Measurements from ENCODE around the gene C11orf98.
"Not testable (repeated sequence)": the region's sequence is repeated elsewhere in the genome, so short reads cannot be mapped to it uniquely, and the experiment has no call there.

The C11orf98 gene

GRCh38 chr11:62669420-62670161 lies 4.6 kb upstream of the C11orf98 start:
- H3K9ac ChIP-seq (ENCODE audit: low read depth, low read length): no peak overlapping the region
- peaks cover 9% of the 10 kb centered on the region; the same call in 1 of the 2 replicates for H3K4me1 ChIP-seq (ENCODE audit: insufficient read depth, low read length)
- 82% methylated on average over 4 of the region's 4 CpGs for WGBS
- H3K27me3 ChIP-seq (ENCODE audit: insufficient read depth, low read length): no peaks in the 10 kb centered on the region
- peaks cover 39% of the 10 kb centered on the region for H3K36me3 ChIP-seq (ENCODE audit: insufficient read depth, low read length)
- H3K4me3 ChIP-seq (ENCODE audit: low read length): no peak overlapping the region
- peak overlapping the region; percentile 58; the same call in 1 of the 2 replicates for H3K27ac ChIP-seq (ENCODE audit: low read depth, low read length)
- H3K9me3 ChIP-seq (ENCODE audit: insufficient read depth, low read depth, low read length): no peaks in the 10 kb centered on the region

- 74% methylated on average over 2 of the region's 2 CpGs for WGBS
- Histone ChIP-seq H3K27me3 (ENCODE audit: insufficient read depth, low read length) (no peaks in the 10 kb centered on the region), H3K4me3 (ENCODE audit: low read length) (peak overlapping the region; percentile 99), H3K36me3 (ENCODE audit: insufficient read depth, low read length) (peaks cover 31% of the 10 kb centered on the region), H3K9me3 (ENCODE audit: insufficient read depth, low read depth, low read length) (no peaks in the 10 kb centered on the region), H3K9ac (ENCODE audit: low read depth, low read length) (peak overlapping the region; percentile 100; the same call in 1 of the 2 replicates), H3K4me1 (ENCODE audit: insufficient read depth, low read length) (peaks cover 9% of the 10 kb centered on the region; the same call in 1 of the 2 replicates), H3K27ac (ENCODE audit: low read depth, low read length) (peak overlapping the region; percentile 98; the same call in 1 of the 2 replicates)
Observed at GRCh38 chr11:62667460-62667859, 2.5 kb upstream of the C11orf98 start.

DNA sequence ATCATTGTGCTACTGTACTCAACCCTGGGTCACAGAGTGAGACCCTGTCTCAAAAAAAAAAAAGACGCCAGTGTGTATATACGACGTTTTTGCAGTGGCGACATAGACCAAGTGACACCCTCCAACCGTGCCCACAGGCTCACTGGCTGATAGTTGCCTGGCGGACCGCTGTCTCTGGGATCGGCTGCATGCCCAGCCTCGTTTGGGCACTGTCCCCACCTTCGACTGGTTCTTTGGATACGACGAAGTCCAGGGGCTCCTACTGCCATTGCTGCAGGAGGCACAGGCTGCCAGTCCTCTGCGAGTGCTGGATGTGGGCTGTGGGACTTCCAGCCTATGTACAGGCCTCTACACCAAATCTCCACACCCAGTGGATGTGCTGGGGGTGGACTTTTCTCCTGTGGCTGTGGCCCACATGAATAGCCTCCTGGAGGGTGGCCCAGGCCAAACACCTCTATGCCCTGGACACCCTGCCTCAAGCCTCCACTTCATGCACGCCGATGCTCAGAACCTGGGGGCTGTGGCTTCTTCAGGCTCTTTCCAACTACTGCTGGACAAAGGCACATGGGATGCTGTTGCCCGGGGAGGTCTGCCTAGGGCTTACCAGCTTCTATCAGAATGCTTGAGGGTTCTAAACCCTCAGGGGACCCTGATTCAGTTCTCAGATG lies 1.4 kb upstream of the C11orf98 start:
- peaks cover 9% of the 10 kb centered on the region; the same call in 1 of the 2 replicates for H3K4me1 ChIP-seq (ENCODE audit: insufficient read depth, low read length)
- H3K9me3 ChIP-seq (ENCODE audit: insufficient read depth, low read depth, low read length): no peaks in the 10 kb centered on the region
- H3K4me3 ChIP-seq (ENCODE audit: low read length): peak overlapping the region; percentile 99
- peak overlapping the region; percentile 98 for H3K27ac ChIP-seq (ENCODE audit: low read depth, low read length)
- WGBS: 58% methylated on average over 16 of the region's 16 CpGs
- no peaks in the 10 kb centered on the region for H3K27me3 ChIP-seq (ENCODE audit: insufficient read depth, low read length)
- H3K9ac ChIP-seq (ENCODE audit: low read depth, low read length): peak overlapping the region; percentile 100
- H3K36me3 ChIP-seq (ENCODE audit: insufficient read depth, low read length): peaks cover 41% of the 10 kb centered on the region

DNA sequence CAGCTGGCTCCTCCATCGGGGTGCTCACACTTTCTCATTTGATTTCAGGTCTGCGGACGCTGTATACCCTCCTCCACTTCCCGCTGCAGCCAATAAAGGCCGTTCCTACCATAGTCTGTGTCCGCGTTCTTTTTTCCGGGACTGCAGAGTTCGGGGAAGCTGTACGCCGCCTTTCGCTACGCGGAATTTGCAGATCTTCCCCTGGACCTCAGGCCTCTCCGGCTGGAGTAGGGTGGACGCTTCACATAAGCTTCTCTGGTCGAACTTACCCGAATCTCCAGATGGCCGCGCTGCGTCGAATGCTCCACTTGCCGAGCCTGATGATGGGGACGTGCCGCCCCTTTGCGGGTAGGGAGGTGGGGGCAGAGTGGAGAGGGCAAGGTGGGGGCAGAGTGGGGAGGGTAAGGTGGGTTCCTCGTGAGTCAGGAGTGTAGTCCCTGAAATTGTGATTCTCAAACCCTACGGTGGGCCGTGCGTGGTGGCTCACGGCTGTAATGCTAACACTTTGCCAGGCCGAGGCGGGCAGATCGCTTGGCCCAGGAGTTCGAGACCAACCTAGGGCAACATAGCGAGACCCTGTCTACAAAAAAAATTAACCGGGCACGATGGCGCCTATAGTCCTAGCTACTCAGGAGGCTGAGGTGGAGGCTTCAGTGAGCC lies 719 bp upstream of the C11orf98 start:
- Histone ChIP-seq H3K27me3 (ENCODE audit: insufficient read depth, low read length) (no peaks in the 10 kb centered on the region), H3K9ac (ENCODE audit: low read depth, low read length) (peak overlapping the region; percentile 100), H3K36me3 (ENCODE audit: insufficient read depth, low read length) (peaks cover 42% of the 10 kb centered on the region), H3K4me1 (ENCODE audit: insufficient read depth, low read length) (peaks cover 9% of the 10 kb centered on the region; the same call in 1 of the 2 replicates), H3K4me3 (ENCODE audit: low read length) (peak overlapping the region; percentile 99), H3K9me3 (ENCODE audit: insufficient read depth, low read depth, low read length) (no peaks in the 10 kb centered on the region), H3K27ac (ENCODE audit: low read depth, low read length) (peak overlapping the region; percentile 98)
- 4% methylated on average over 39 of the region's 39 CpGs for WGBS

GRCh38 chr11:62664405-62665074 lies 470 bp downstream of the C11orf98 start:
- Histone ChIP-seq H3K27ac (ENCODE audit: low read depth, low read length) (peak overlapping the region; percentile 98), H3K4me3 (ENCODE audit: low read length) (peak overlapping the region; percentile 99), H3K9ac (ENCODE audit: low read depth, low read length) (peak overlapping the region; percentile 100), H3K9me3 (ENCODE audit: insufficient read depth, low read depth, low read length) (no peaks in the 10 kb centered on the region), H3K36me3 (ENCODE audit: insufficient read depth, low read length) (peaks cover 42% of the 10 kb centered on the region), H3K4me1 (ENCODE audit: insufficient read depth, low read length) (peaks cover 9% of the 10 kb centered on the region; the same call in 1 of the 2 replicates), H3K27me3 (ENCODE audit: insufficient read depth, low read length) (no peaks in the 10 kb centered on the region)
- 2% methylated on average over 36 of the region's 36 CpGs for WGBS

DNA sequence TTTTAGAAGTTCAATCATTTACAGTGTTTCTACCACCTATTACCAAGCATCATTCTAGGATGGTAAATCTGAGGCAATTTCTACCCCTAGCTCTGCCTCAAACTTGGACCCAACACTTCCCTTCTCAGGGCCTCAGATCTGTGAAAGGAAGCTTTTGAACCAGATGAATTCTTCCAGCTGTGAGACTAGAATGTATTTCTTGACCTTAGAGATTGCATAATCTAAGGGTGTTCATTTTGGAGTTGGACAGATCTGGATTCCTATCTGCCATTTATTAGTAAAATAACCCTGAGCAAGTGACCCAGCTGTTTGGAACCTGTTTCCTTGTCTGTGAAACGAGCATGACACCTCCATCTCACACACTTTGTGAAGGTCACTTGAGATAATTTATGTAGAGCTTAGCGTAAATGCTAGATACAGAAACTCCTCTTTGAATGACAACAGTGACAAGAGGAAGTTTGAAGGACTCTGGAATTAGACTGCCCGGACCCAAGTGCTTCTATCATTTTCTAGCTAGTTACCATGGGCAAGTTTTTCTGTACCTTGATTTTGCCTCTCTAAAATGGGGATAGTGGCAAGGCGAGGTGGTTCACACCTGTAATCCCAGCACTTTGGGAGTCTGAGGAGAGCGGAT lies 8.1 kb downstream of the C11orf98 start:
- Histone ChIP-seq H3K27ac (ENCODE audit: low read depth, low read length) (no peak overlapping the region), H3K9ac (ENCODE audit: low read depth, low read length) (no peak overlapping the region), H3K4me1 (ENCODE audit: insufficient read depth, low read length) (no peaks in the 10 kb centered on the region), H3K4me3 (ENCODE audit: low read length) (no peak overlapping the region), H3K9me3 (ENCODE audit: insufficient read depth, low read depth, low read length) (no peaks in the 10 kb centered on the region), H3K27me3 (ENCODE audit: insufficient read depth, low read length) (no peaks in the 10 kb centered on the region), H3K36me3 (ENCODE audit: insufficient read depth, low read length) (peaks cover 5% of the 10 kb centered on the region)
- WGBS: 64% methylated on average over 5 of the region's 5 CpGs

- no peak overlapping the region for H3K9ac ChIP-seq (ENCODE audit: low read depth, low read length)
- H3K27ac ChIP-seq (ENCODE audit: low read depth, low read length): no peak overlapping the region
Observed at GRCh38 chr11:62654297-62654696, 10.7 kb downstream of the C11orf98 start.

GRCh38 chr11:62652161-62653006 lies 12.6 kb downstream of the C11orf98 start:
- Histone ChIP-seq H3K9me3 (ENCODE audit: insufficient read depth, low read depth, low read length) (no peaks in the 10 kb centered on the region), H3K9ac (ENCODE audit: low read depth, low read length) (peak overlapping the region; percentile 87), H3K27me3 (ENCODE audit: insufficient read depth, low read length) (no peaks in the 10 kb centered on the region), H3K36me3 (ENCODE audit: insufficient read depth, low read length) (peaks cover 25% of the 10 kb centered on the region), H3K27ac (ENCODE audit: low read depth, low read length) (peak overlapping the region; percentile 80), H3K4me1 (ENCODE audit: insufficient read depth, low read length) (no peaks in the 10 kb centered on the region), H3K4me3 (ENCODE audit: low read length) (peak overlapping the region; percentile 79)
- 41% methylated on average over 16 of the region's 16 CpGs for WGBS

More at GRCh38 chr11:62654297-62654696, 10.7 kb downstream of the C11orf98 start:
- Histone ChIP-seq H3K36me3 (ENCODE audit: insufficient read depth, low read length) (peaks cover 9% of the 10 kb centered on the region), H3K9me3 (ENCODE audit: insufficient read depth, low read depth, low read length) (no peaks in the 10 kb centered on the region), H3K4me1 (ENCODE audit: insufficient read depth, low read length) (no peaks in the 10 kb centered on the region), H3K27me3 (ENCODE audit: insufficient read depth, low read length) (no peaks in the 10 kb centered on the region), H3K4me3 (ENCODE audit: low read length) (no peak overlapping the region)
- WGBS: 97% methylated on average over 11 of the region's 11 CpGs

DNA sequence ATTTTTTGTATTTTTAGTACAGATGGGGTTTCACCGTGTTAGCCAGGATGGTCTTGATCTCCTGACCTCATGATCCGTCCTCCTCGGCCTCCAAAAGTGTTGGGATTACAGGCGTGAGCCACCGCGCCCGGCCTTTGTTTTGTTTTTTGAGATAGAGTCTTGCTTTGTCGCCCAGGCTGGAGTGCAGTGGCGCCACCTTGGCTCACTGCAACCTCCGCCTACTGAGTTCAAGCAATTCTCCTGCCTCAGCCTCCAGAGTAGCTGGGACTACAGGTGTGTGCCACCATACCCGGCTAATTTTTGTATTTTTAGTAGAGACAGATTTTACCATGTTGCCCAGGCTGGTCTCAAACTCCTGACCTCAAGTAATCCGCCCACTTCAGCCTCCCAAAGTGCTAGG lies 14.7 kb downstream of the C11orf98 start:
- H3K27ac ChIP-seq (ENCODE audit: low read depth, low read length); H3K4me1 ChIP-seq (ENCODE audit: insufficient read depth, low read length); H3K9me3 ChIP-seq (ENCODE audit: insufficient read depth, low read depth, low read length); H3K4me3 ChIP-seq (ENCODE audit: low read length); H3K9ac ChIP-seq (ENCODE audit: low read depth, low read length); H3K27me3 ChIP-seq (ENCODE audit: insufficient read depth, low read length): not testable (repeated sequence)
- H3K36me3 ChIP-seq (ENCODE audit: insufficient read depth, low read length): peaks cover 25% of the 10 kb centered on the region
- 95% methylated on average over 12 of the region's 12 CpGs for WGBS

DNA sequence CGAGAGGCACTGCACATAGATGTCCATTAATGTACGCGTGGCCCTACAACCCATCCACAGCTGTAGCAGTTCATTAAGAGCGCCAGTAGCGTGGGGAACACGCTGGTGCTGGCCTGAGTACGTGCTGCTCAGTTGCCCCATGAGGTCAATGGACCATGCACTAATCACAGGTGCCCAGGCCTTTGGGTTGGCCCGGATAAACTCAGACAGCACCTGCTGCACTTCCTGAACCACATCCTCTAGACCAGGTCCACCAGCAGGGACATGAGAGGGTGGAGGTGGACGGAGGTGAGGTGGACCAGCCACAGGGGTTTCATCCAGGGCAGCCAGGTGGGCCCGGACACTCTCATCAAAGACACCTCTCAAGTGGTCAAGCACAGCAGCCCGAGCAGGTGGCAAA lies 15.5 kb downstream of the C11orf98 start:
- Histone ChIP-seq H3K27me3 (ENCODE audit: insufficient read depth, low read length) (no peaks in the 10 kb centered on the region), H3K4me1 (ENCODE audit: insufficient read depth, low read length) (no peaks in the 10 kb centered on the region), H3K36me3 (ENCODE audit: insufficient read depth, low read length) (peaks cover 29% of the 10 kb centered on the region), H3K9me3 (ENCODE audit: insufficient read depth, low read depth, low read length) (no peaks in the 10 kb centered on the region), H3K4me3 (ENCODE audit: low read length) (no peak overlapping the region), H3K9ac (ENCODE audit: low read depth, low read length) (no peak overlapping the region), H3K27ac (ENCODE audit: low read depth, low read length) (no peak overlapping the region)
- WGBS: 95% methylated on average over 11 of the region's 11 CpGs
